Epithelial cell of proximal tubule (primary cell): ENCODE results near the gene MYCBPAP. TPM values are rescaled to one million over a fixed set of nuclear protein-coding genes. Genes with fewer than 3 reads are reported as not detected.

Source experiments
- DNase-seq: peaks from one replicate; pipeline ENCODE4 v3.0.0-alpha.2; 2011; ENCODE audit warnings: low read depth
- H3K4me3 ChIP-seq: 2 replicates; pipeline ENCODE4 v1.5.1; 2011; ENCODE audit warnings: low read depth, mild to moderate bottlenecking, low read length
- CTCF ChIP-seq: conservative IDR thresholded peaks from 2 replicates; pipeline ENCODE4 v1.5.1; 2012; ENCODE audit warnings: low read depth, mild to moderate bottlenecking, low read length
- total RNA-seq: library from RNA; depleted of rRNA; stranded (reverse); fragments of >200 nt; gene quantifications from 2 replicates; pipeline ENCODE4 v1.2.3, GENCODE V29; 2015

Gene MYCBPAP
- total RNA-seq, 1 donor from 2014 or later, result 0.58 TPM

- peak within 1 kb of the TSS; percentile 31 for H3K4me3 ChIP-seq
- no peak for DNase-seq
- TF ChIP-seq CTCF, result no peak
These were observed 52.1 kb downstream of the MYCBPAP start, which contains the start of gene CACNA1G for GRCh38 chr17:50560185-50560824. TSS of gene CACNA1G (plus strand) at chr17:50560715. CDS start at chr17:50561460, 745 bp downstream.

GRCh38 chr17:50560931-50561745, 52.9 kb downstream of the MYCBPAP start:
- no peak overlapping the region for H3K4me3 ChIP-seq
- DNase-seq, result no peak
- TF ChIP-seq CTCF, result no peak

GRCh38 chr17:50561746-50562141, 53.5 kb downstream of the MYCBPAP start:
- no peak for DNase-seq
- H3K4me3 ChIP-seq, result no peak overlapping the region
- TF ChIP-seq CTCF, result no peak

GRCh38 chr17:50562242-50563091, 54.2 kb downstream of the MYCBPAP start:
- H3K4me3 ChIP-seq, result no peak overlapping the region
- no peak for TF ChIP-seq CTCF
- no peak for DNase-seq

- no peak overlapping the region for H3K4me3 ChIP-seq
- TF ChIP-seq CTCF, result no peak
- no peak for DNase-seq
These were observed 54.9 kb downstream of the MYCBPAP start for GRCh38 chr17:50563092-50563511.

GRCh38 chr17:50564916-50565315, 56.7 kb downstream of the MYCBPAP start:
- DNase-seq, result no peak
- no peak for TF ChIP-seq CTCF
- H3K4me3 ChIP-seq, result no peak overlapping the region
